NB4 (cell line): ENCODE results near the gene EPM2AIP1.
A peak's percentile ranks its signal among the peaks of the same experiment; 100 is the strongest.

Experiments used
- CTCF ChIP-seq: IDR thresholded peaks from one replicate; pipeline ENCODE4 v1.5.1; 2012; ENCODE audit warnings: low read depth, low read length
- MYC ChIP-seq: IDR thresholded peaks from 2 replicates; pipeline ENCODE4 v1.6.1; 2011; ENCODE audit warnings: low read depth, low read length
- POLR2A ChIP-seq: IDR thresholded peaks from 2 replicates; pipeline ENCODE4 v1.6.1; 2011; ENCODE audit warnings: mild to moderate bottlenecking; ENCODE audit not compliant: insufficient read length; ENCODE audit errors: extremely low read depth

GRCh38 chr3:36992806-36993325, at the start of gene EPM2AIP1:
- no peak for TF ChIP-seq CTCF
- TF ChIP-seq POLR2A: peak; percentile 87
- TF ChIP-seq MYC: peak; percentile 70; the same call in 1 of the 2 replicates
